Measurements from ENCODE around the gene SCGB1C2. TPM values are rescaled to one million over a fixed set of nuclear protein-coding genes. Genes with fewer than 3 reads are reported as not detected.

The SCGB1C2 gene
- total RNA-seq, 3 donors from 2014 or later (not counting 1 experiment from before 2014, with no cell fraction given), result not detected

DNA sequence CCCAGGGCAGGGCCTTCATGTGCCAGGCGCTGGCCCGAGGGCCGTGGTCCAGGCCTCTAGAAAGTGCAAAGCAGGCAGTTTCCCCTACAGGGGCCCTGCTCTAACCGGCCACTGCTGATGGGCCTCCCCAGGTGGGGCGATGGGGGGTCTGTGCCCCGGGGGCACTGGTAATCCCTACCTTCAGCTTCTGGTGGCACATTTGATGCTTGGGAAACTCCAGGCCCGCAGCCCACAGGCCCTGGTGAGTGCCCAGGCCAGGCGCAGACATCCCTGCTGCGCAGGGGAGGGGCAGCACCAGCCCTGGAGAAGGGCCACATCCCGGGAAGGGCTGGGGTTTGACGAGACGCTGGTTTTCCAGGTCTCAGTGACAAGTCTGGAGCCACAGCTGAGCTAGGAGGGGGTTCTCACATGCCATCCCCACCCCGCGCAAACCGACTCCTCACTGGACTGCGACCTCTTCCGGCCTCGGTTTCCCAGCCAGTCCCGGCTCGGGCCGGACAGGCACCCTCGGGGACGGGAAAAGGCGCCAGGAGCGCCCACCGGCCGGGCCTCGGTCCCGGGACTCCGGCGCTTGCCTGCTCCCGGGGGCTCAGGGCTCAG is 42.5 kb downstream of the SCGB1C2 start:
- Mint-ChIP-seq H3K9me3 (no peaks in the 10 kb centered on the region), H3K27me3 (ENCODE audit: low read depth in 2 of 2) (peaks cover 36 to 44% of the 10 kb centered on the region in 2 donors), H3K4me3 (no peak overlapping the region), H3K27ac (no peak overlapping the region), H3K4me1 (no peaks in the 10 kb centered on the region), H3K36me3 (no peaks in the 10 kb centered on the region)
- no peak for ATAC-seq
- TF ChIP-seq, protein P1, sequence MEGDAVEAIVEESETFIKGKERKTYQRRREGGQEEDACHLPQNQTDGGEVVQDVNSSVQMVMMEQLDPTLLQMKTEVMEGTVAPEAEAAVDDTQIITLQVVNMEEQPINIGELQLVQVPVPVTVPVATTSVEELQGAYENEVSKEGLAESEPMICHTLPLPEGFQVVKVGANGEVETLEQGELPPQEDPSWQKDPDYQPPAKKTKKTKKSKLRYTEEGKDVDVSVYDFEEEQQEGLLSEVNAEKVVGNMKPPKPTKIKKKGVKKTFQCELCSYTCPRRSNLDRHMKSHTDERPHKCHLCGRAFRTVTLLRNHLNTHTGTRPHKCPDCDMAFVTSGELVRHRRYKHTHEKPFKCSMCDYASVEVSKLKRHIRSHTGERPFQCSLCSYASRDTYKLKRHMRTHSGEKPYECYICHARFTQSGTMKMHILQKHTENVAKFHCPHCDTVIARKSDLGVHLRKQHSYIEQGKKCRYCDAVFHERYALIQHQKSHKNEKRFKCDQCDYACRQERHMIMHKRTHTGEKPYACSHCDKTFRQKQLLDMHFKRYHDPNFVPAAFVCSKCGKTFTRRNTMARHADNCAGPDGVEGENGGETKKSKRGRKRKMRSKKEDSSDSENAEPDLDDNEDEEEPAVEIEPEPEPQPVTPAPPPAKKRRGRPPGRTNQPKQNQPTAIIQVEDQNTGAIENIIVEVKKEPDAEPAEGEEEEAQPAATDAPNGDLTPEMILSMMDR (IDR thresholded peaks at IDR 0.05), result no peak
- peaks cover 3% of the 10 kb centered on the region for H3K4me1 ChIP-seq (ENCODE audit: control insufficient read depth, insufficient read depth, low read length)
- H3K4me3 ChIP-seq (ENCODE audit: low read length), result no peak overlapping the region
- peaks cover 15% of the 10 kb centered on the region for H3K27me3 ChIP-seq (ENCODE audit: control insufficient read depth, insufficient read depth, low read length)
- H3K27ac ChIP-seq (ENCODE audit: low read length), result no peak overlapping the region
- no peaks in the 10 kb centered on the region for H3K36me3 ChIP-seq (ENCODE audit: control insufficient read depth, insufficient read depth, low read length)
- WGBS (ENCODE audit: insufficient coverage), result 23% methylated on average over 32 of the region's 32 CpGs
- intact Hi-C loops (cut with micrococcal nuclease), result no loop called here
- no peak for DNase-seq
- no peaks in the 10 kb centered on the region for H3K9me3 ChIP-seq (ENCODE audit: control insufficient read depth, insufficient read depth, low read length)

GRCh38 chr17:180381-181244 is 43.2 kb downstream of the SCGB1C2 start:
- H3K4me3 Mint-ChIP-seq, result no peak overlapping the region
- Histone ChIP-seq H3K36me3 (ENCODE audit: control insufficient read depth, insufficient read depth, low read length) (no peaks in the 10 kb centered on the region), H3K27ac (ENCODE audit: low read length) (no peak overlapping the region), H3K4me1 (ENCODE audit: control insufficient read depth, insufficient read depth, low read length) (peaks cover 3% of the 10 kb centered on the region), H3K27me3 (ENCODE audit: control insufficient read depth, insufficient read depth, low read length) (peaks cover 15% of the 10 kb centered on the region), H3K4me3 (ENCODE audit: low read length) (no peak overlapping the region), H3K9me3 (ENCODE audit: control insufficient read depth, insufficient read depth, low read length) (no peaks in the 10 kb centered on the region)
- H3K27me3 Mint-ChIP-seq (ENCODE audit: low read depth in 2 of 2), result peaks cover 39 to 51% of the 10 kb centered on the region in 2 donors
- intact Hi-C loops (cut with micrococcal nuclease), result no loop called here
- no peak for DNase-seq
- no peak overlapping the region for H3K27ac Mint-ChIP-seq
- ATAC-seq, result no peak
- no peaks in the 10 kb centered on the region for H3K4me1 Mint-ChIP-seq
- no peaks in the 10 kb centered on the region for H3K36me3 Mint-ChIP-seq
- TF ChIP-seq, protein P1 (IDR thresholded peaks at IDR 0.05), result no peak
- 5% methylated on average over 112 of the region's 112 CpGs for WGBS (ENCODE audit: insufficient coverage)
- H3K9me3 Mint-ChIP-seq, result no peaks in the 10 kb centered on the region

- Mint-ChIP-seq H3K4me1 (no peaks in the 10 kb centered on the region), H3K27me3 (ENCODE audit: low read depth in 2 of 2) (peaks cover 44 to 60% of the 10 kb centered on the region in 2 donors), H3K9me3 (no peaks in the 10 kb centered on the region), H3K36me3 (no peaks in the 10 kb centered on the region), H3K4me3 (peak within 1 kb of the TSS; percentile 65), H3K27ac (no peak within 1 kb of the TSS)
- TF ChIP-seq, protein P1 (IDR thresholded peaks at IDR 0.05), result no peak
- 6% methylated on average over 120 of the region's 120 CpGs for WGBS (ENCODE audit: insufficient coverage)
- ATAC-seq (peak; percentile 38 to 67 (median 48)), DNase-seq (peak in 1 of 2 donors; percentile 26)
- intact Hi-C loops (cut with micrococcal nuclease), result no loop called here
- Histone ChIP-seq H3K4me1 (ENCODE audit: control insufficient read depth, insufficient read depth, low read length) (peaks cover 3% of the 10 kb centered on the region), H3K27ac (ENCODE audit: low read length) (no peak within 1 kb of the TSS), H3K36me3 (ENCODE audit: control insufficient read depth, insufficient read depth, low read length) (no peaks in the 10 kb centered on the region), H3K27me3 (ENCODE audit: control insufficient read depth, insufficient read depth, low read length) (peaks cover 15% of the 10 kb centered on the region), H3K9me3 (ENCODE audit: control insufficient read depth, insufficient read depth, low read length) (no peaks in the 10 kb centered on the region), H3K4me3 (ENCODE audit: low read length) (no peak within 1 kb of the TSS)
These were observed 44.1 kb downstream of the SCGB1C2 start, which contains the start of gene DOC2B for GRCh38 chr17:181245-182049. Gene DOC2B (minus strand): TSS chr17:181650. CDS start chr17:181479, 171 bp downstream.
